HG02588 (cell line): ENCODE measurements around the gene VCX2.
"Not testable (repeated sequence)": the region's sequence is repeated elsewhere in the genome, so short reads cannot be mapped to it uniquely, and the experiment has no call there.

Experiments
- ATAC-seq: cut with Tn5 transposase; IDR thresholded peaks from one replicate; pipeline ENCODE4 v1.9.1; 2021; ENCODE audit warnings: mild to moderate bottlenecking, moderate library complexity; ENCODE audit not compliant: unreplicated experiment

The VCX2 gene

DNA sequence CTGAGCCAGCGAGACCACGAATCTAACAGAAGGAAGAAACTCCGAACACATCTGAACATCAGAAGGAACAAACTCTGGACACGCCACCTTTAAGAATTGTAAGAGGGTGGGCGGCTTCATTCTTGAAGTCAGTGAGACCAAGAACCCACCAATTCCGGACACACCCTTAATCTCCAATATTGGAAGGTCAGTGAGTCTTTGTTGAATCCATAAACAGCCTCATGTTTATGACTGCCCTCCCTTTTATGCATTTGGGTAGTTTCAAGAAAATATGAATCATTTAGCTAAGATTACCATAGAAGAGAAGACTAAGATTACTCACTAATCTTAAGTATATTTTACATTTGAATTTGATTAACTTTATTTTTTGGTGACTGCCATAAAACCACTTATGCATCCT lies 48.5 kb downstream of the VCX2 start:
- ATAC-seq: no peak

DNA sequence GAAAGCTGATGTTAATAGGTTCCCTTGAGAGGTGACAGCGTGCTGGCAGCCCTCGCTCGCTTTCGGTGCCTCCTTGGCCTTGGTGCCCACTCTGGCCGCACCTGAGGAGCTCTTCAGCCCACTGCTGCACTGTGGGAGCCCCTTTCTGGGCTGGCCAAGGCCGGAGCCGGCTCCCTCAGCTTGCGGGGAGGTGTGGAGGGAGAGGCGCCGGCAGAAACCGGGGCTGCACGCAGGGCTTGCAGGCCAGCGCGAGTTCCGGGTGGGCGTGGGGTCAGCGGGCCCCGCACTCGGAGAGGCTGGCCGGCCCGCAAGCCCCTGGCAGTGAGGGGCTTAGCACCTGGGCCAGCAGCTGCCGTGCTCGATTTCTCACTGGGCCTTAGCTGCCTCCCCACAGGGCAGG lies 49.7 kb downstream of the VCX2 start:
- not testable (repeated sequence) for ATAC-seq
